ENCODE results near the gene EEPD1.

Gene EEPD1

GRCh38 chr7:36149694-36150452 is 3.2 kb upstream of the EEPD1 start:
- H3K9me3 ChIP-seq (ENCODE audit: control insufficient read depth, low read length) = no peaks in the 10 kb centered on the region
- H3K4me3 ChIP-seq (ENCODE audit: low read length) = no peak overlapping the region
- no peaks in the 10 kb centered on the region for H3K27me3 ChIP-seq (ENCODE audit: control insufficient read depth, insufficient read depth, low read length)
- no peak overlapping the region for H3K9ac ChIP-seq (ENCODE audit: low read length)
- peaks cover 19% of the 10 kb centered on the region for H3K4me1 ChIP-seq (ENCODE audit: control insufficient read depth, insufficient read depth, low read length)
- no peaks in the 10 kb centered on the region for H3K36me3 ChIP-seq (ENCODE audit: control insufficient read depth, insufficient read depth, low read length)

- Histone ChIP-seq H3K9me3 (ENCODE audit: control insufficient read depth, low read length) (no peaks in the 10 kb centered on the region), H3K4me3 (ENCODE audit: low read length) (peak overlapping the region; percentile 52), H3K27me3 (ENCODE audit: control insufficient read depth, insufficient read depth, low read length) (no peaks in the 10 kb centered on the region), H3K4me1 (ENCODE audit: control insufficient read depth, insufficient read depth, low read length) (peaks cover 39% of the 10 kb centered on the region), H3K9ac (ENCODE audit: low read length) (peak overlapping the region; percentile 80), H3K36me3 (ENCODE audit: control insufficient read depth, insufficient read depth, low read length) (no peaks in the 10 kb centered on the region)
Measured at GRCh38 chr7:36151921-36152755, 916 bp upstream of the EEPD1 start.

GRCh38 chr7:36153571-36154097 is 580 bp downstream of the EEPD1 start:
- Histone ChIP-seq H3K4me1 (ENCODE audit: control insufficient read depth, insufficient read depth, low read length) (peaks cover 50% of the 10 kb centered on the region), H3K36me3 (ENCODE audit: control insufficient read depth, insufficient read depth, low read length) (no peaks in the 10 kb centered on the region), H3K9ac (ENCODE audit: low read length) (peak overlapping the region; percentile 86), H3K4me3 (ENCODE audit: low read length) (peak overlapping the region; percentile 27), H3K9me3 (ENCODE audit: control insufficient read depth, low read length) (no peaks in the 10 kb centered on the region), H3K27me3 (ENCODE audit: control insufficient read depth, insufficient read depth, low read length) (no peaks in the 10 kb centered on the region)

- Histone ChIP-seq H3K4me1 (ENCODE audit: control insufficient read depth, insufficient read depth, low read length) (peaks cover 52% of the 10 kb centered on the region), H3K27me3 (ENCODE audit: control insufficient read depth, insufficient read depth, low read length) (no peaks in the 10 kb centered on the region), H3K9me3 (ENCODE audit: control insufficient read depth, low read length) (no peaks in the 10 kb centered on the region), H3K4me3 (ENCODE audit: low read length) (peak overlapping the region; percentile 27), H3K36me3 (ENCODE audit: control insufficient read depth, insufficient read depth, low read length) (no peaks in the 10 kb centered on the region), H3K9ac (ENCODE audit: low read length) (peak overlapping the region; percentile 86)
Measured at GRCh38 chr7:36154255-36155212, 1.5 kb downstream of the EEPD1 start.

GRCh38 chr7:36155811-36156361 is 2.8 kb downstream of the EEPD1 start:
- Histone ChIP-seq H3K36me3 (ENCODE audit: control insufficient read depth, insufficient read depth, low read length) (no peaks in the 10 kb centered on the region), H3K4me1 (ENCODE audit: control insufficient read depth, insufficient read depth, low read length) (peaks cover 56% of the 10 kb centered on the region), H3K4me3 (ENCODE audit: low read length) (peak overlapping the region; percentile 2), H3K9ac (ENCODE audit: low read length) (peak overlapping the region; percentile 24), H3K9me3 (ENCODE audit: control insufficient read depth, low read length) (no peaks in the 10 kb centered on the region), H3K27me3 (ENCODE audit: control insufficient read depth, insufficient read depth, low read length) (no peaks in the 10 kb centered on the region)

- H3K4me3 ChIP-seq (ENCODE audit: low read length) = no peak overlapping the region
- H3K9me3 ChIP-seq (ENCODE audit: control insufficient read depth, low read length) = no peaks in the 10 kb centered on the region
- peaks cover 51% of the 10 kb centered on the region for H3K4me1 ChIP-seq (ENCODE audit: control insufficient read depth, insufficient read depth, low read length)
- H3K9ac ChIP-seq (ENCODE audit: low read length) = no peak overlapping the region
- no peaks in the 10 kb centered on the region for H3K27me3 ChIP-seq (ENCODE audit: control insufficient read depth, insufficient read depth, low read length)
- H3K36me3 ChIP-seq (ENCODE audit: control insufficient read depth, insufficient read depth, low read length) = no peaks in the 10 kb centered on the region
Measured at GRCh38 chr7:36157527-36158320, 4.7 kb downstream of the EEPD1 start.

- no peaks in the 10 kb centered on the region for H3K9me3 ChIP-seq (ENCODE audit: control insufficient read depth, low read length)
- peaks cover 51% of the 10 kb centered on the region for H3K4me1 ChIP-seq (ENCODE audit: control insufficient read depth, insufficient read depth, low read length)
- no peaks in the 10 kb centered on the region for H3K27me3 ChIP-seq (ENCODE audit: control insufficient read depth, insufficient read depth, low read length)
- no peaks in the 10 kb centered on the region for H3K36me3 ChIP-seq (ENCODE audit: control insufficient read depth, insufficient read depth, low read length)
- H3K4me3 ChIP-seq (ENCODE audit: low read length) = no peak overlapping the region
- no peak overlapping the region for H3K9ac ChIP-seq (ENCODE audit: low read length)
Measured at GRCh38 chr7:36158321-36158605, 5.2 kb downstream of the EEPD1 start.

GRCh38 chr7:36159618-36160017 is 6.6 kb downstream of the EEPD1 start:
- Histone ChIP-seq H3K4me1 (ENCODE audit: control insufficient read depth, insufficient read depth, low read length) (peaks cover 42% of the 10 kb centered on the region), H3K27me3 (ENCODE audit: control insufficient read depth, insufficient read depth, low read length) (no peaks in the 10 kb centered on the region), H3K4me3 (ENCODE audit: low read length) (no peak overlapping the region), H3K9me3 (ENCODE audit: control insufficient read depth, low read length) (no peaks in the 10 kb centered on the region), H3K9ac (ENCODE audit: low read length) (no peak overlapping the region), H3K36me3 (ENCODE audit: control insufficient read depth, insufficient read depth, low read length) (no peaks in the 10 kb centered on the region)

- H3K4me3 ChIP-seq (ENCODE audit: low read length) = no peak overlapping the region
- H3K9me3 ChIP-seq (ENCODE audit: control insufficient read depth, low read length) = no peaks in the 10 kb centered on the region
- H3K4me1 ChIP-seq (ENCODE audit: control insufficient read depth, insufficient read depth, low read length) = peaks cover 35% of the 10 kb centered on the region
Measured at GRCh38 chr7:36160313-36160712, 7.3 kb downstream of the EEPD1 start.

GRCh38 chr7:36161996-36162395 is 8.9 kb downstream of the EEPD1 start:
- H3K9me3 ChIP-seq (ENCODE audit: control insufficient read depth, low read length) = no peaks in the 10 kb centered on the region
- peaks cover 21% of the 10 kb centered on the region for H3K4me1 ChIP-seq (ENCODE audit: control insufficient read depth, insufficient read depth, low read length)
- no peak overlapping the region for H3K9ac ChIP-seq (ENCODE audit: low read length)
- no peak overlapping the region for H3K4me3 ChIP-seq (ENCODE audit: low read length)
- no peaks in the 10 kb centered on the region for H3K27me3 ChIP-seq (ENCODE audit: control insufficient read depth, insufficient read depth, low read length)
- H3K36me3 ChIP-seq (ENCODE audit: control insufficient read depth, insufficient read depth, low read length) = no peaks in the 10 kb centered on the region

More at GRCh38 chr7:36160313-36160712, 7.3 kb downstream of the EEPD1 start:
- Histone ChIP-seq H3K36me3 (ENCODE audit: control insufficient read depth, insufficient read depth, low read length) (no peaks in the 10 kb centered on the region), H3K27me3 (ENCODE audit: control insufficient read depth, insufficient read depth, low read length) (no peaks in the 10 kb centered on the region), H3K9ac (ENCODE audit: low read length) (no peak overlapping the region)

- Histone ChIP-seq H3K4me1 (ENCODE audit: control insufficient read depth, insufficient read depth, low read length) (peaks cover 7% of the 10 kb centered on the region), H3K36me3 (ENCODE audit: control insufficient read depth, insufficient read depth, low read length) (no peaks in the 10 kb centered on the region), H3K4me3 (ENCODE audit: low read length) (no peak overlapping the region), H3K9ac (ENCODE audit: low read length) (no peak overlapping the region), H3K27me3 (ENCODE audit: control insufficient read depth, insufficient read depth, low read length) (no peaks in the 10 kb centered on the region), H3K9me3 (ENCODE audit: control insufficient read depth, low read length) (no peaks in the 10 kb centered on the region)
Measured at GRCh38 chr7:36165059-36165458, 12.0 kb downstream of the EEPD1 start.

Data from mucosa of stomach (tissue), 1 donor.